ENCODE results near the gene CLASP2. TPM values are rescaled to one million over a fixed set of nuclear protein-coding genes. Genes with fewer than 3 reads are reported as not detected.
"Not testable (repeated sequence)": the region's sequence is repeated elsewhere in the genome, so short reads cannot be mapped to it uniquely, and the experiment has no call there.

Gene CLASP2
- total RNA-seq, 2 experiments from 2014 or later: 63.4 to 73.1 TPM

GRCh38 chr3:33467786-33468185 lies 250.3 kb downstream of the CLASP2 start:
- CTCF ChIA-PET: no interaction called here
- H3K9me3 ChIP-seq (ENCODE audit: control insufficient read depth in 1 of 2, insufficient read depth in 1 of 2, low read length in 2 of 2): peaks cover 0 to 7% of the 10 kb centered on the region in 2 experiments
- DNase-seq (no peak), ATAC-seq (ENCODE audit: poor library complexity) (no peak)
- Mint-ChIP-seq H3K27me3 (no peaks in the 10 kb centered on the region), H3K36me3 (ENCODE audit: low read depth) (peaks cover 34% of the 10 kb centered on the region), H3K4me1 (ENCODE audit: low read depth) (no peaks in the 10 kb centered on the region), H3K9me3 (peaks cover 2% of the 10 kb centered on the region), H3K27ac (no peak overlapping the region), H3K4me3 (no peak overlapping the region)
- H3K27ac ChIP-seq (ENCODE audit: low read depth in 1 of 2, low read length in 2 of 2): no peak overlapping the region
- POLR2A ChIA-PET: no interaction called here
- no peak for TF ChIP-seq CTCF (IDR thresholded peaks at IDR 0.05)
- intact Hi-C loops (cut with DNase I, micrococcal nuclease): no loop called here
- H3K27me3 ChIP-seq (ENCODE audit: control insufficient read depth in 1 of 2, insufficient read depth in 2 of 2, low read length in 2 of 2): no peaks in the 10 kb centered on the region
- no peak overlapping the region for H3K4me3 ChIP-seq (ENCODE audit: low read length)
- H3K36me3 ChIP-seq (ENCODE audit: insufficient read depth, low read length): no peaks in the 10 kb centered on the region
- no peaks in the 10 kb centered on the region for H3K4me1 ChIP-seq (ENCODE audit: insufficient read depth, low read length)

GRCh38 chr3:33461097-33461496 lies 257.0 kb downstream of the CLASP2 start:
- intact Hi-C loops (cut with DNase I, micrococcal nuclease): no loop called here
- POLR2A ChIA-PET: no interaction called here
- DNase-seq: no peak
- Histone ChIP-seq H3K27ac (ENCODE audit: low read depth in 1 of 2, low read length in 2 of 2) (no peak overlapping the region), H3K27me3 (ENCODE audit: control insufficient read depth in 1 of 2, insufficient read depth in 2 of 2, low read length in 2 of 2) (no peaks in the 10 kb centered on the region), H3K9me3 (ENCODE audit: control insufficient read depth in 1 of 2, insufficient read depth in 1 of 2, low read length in 2 of 2) (peaks cover 13 to 14% of the 10 kb centered on the region in 2 experiments), H3K4me3 (ENCODE audit: low read length) (no peak overlapping the region), H3K36me3 (ENCODE audit: insufficient read depth, low read length) (no peaks in the 10 kb centered on the region), H3K4me1 (ENCODE audit: insufficient read depth, low read length) (no peaks in the 10 kb centered on the region)
- Mint-ChIP-seq H3K4me1 (ENCODE audit: low read depth) (no peaks in the 10 kb centered on the region), H3K27ac (no peak overlapping the region), H3K27me3 (no peaks in the 10 kb centered on the region), H3K9me3 (peaks cover 7% of the 10 kb centered on the region), H3K36me3 (ENCODE audit: low read depth) (peaks cover 50% of the 10 kb centered on the region), H3K4me3 (no peak overlapping the region)
- TF ChIP-seq CTCF (IDR thresholded peaks at IDR 0.05): no peak
- CTCF ChIA-PET: no interaction called here
- ATAC-seq (ENCODE audit: poor library complexity): no peak

GRCh38 chr3:33459577-33459976 lies 258.5 kb downstream of the CLASP2 start:
- CTCF ChIA-PET; H3K4me3 Mint-ChIP-seq; H3K4me1 ChIP-seq (ENCODE audit: insufficient read depth, low read length); POLR2A ChIA-PET; H3K4me1 Mint-ChIP-seq (ENCODE audit: low read depth); H3K27me3 Mint-ChIP-seq; H3K27ac ChIP-seq (ENCODE audit: low read depth in 1 of 2, low read length in 2 of 2); H3K27me3 ChIP-seq (ENCODE audit: control insufficient read depth in 1 of 2, insufficient read depth in 2 of 2, low read length in 2 of 2); H3K4me3 ChIP-seq (ENCODE audit: low read length); DNase-seq; H3K27ac Mint-ChIP-seq; intact Hi-C loops (cut with DNase I, micrococcal nuclease); ATAC-seq (ENCODE audit: poor library complexity); H3K36me3 ChIP-seq (ENCODE audit: insufficient read depth, low read length): not testable (repeated sequence)
- H3K9me3 ChIP-seq (ENCODE audit: control insufficient read depth in 1 of 2, insufficient read depth in 1 of 2, low read length in 2 of 2): peaks cover 13 to 14% of the 10 kb centered on the region in 2 experiments
- peaks cover 43% of the 10 kb centered on the region for H3K36me3 Mint-ChIP-seq (ENCODE audit: low read depth)
- H3K9me3 Mint-ChIP-seq: peaks cover 11% of the 10 kb centered on the region

GRCh38 chr3:33458446-33458845 lies 259.6 kb downstream of the CLASP2 start:
- no peaks in the 10 kb centered on the region for H3K27me3 Mint-ChIP-seq
- H3K9me3 Mint-ChIP-seq: peaks cover 14% of the 10 kb centered on the region
- no peak overlapping the region for H3K27ac Mint-ChIP-seq
- CTCF ChIA-PET: no interaction called here
- no peaks in the 10 kb centered on the region for H3K4me1 Mint-ChIP-seq (ENCODE audit: low read depth)
- H3K36me3 Mint-ChIP-seq (ENCODE audit: low read depth): peaks cover 37% of the 10 kb centered on the region
- POLR2A ChIA-PET: no interaction called here
- intact Hi-C loops (cut with DNase I, micrococcal nuclease): no loop called here
- no peak for TF ChIP-seq CTCF (IDR thresholded peaks at IDR 0.05)
- peaks cover 14 to 16% of the 10 kb centered on the region in 2 experiments for H3K9me3 ChIP-seq (ENCODE audit: control insufficient read depth in 1 of 2, insufficient read depth in 1 of 2, low read length in 2 of 2)
- H3K27me3 ChIP-seq (ENCODE audit: control insufficient read depth in 1 of 2, insufficient read depth in 2 of 2, low read length in 2 of 2): no peaks in the 10 kb centered on the region
- H3K4me3 Mint-ChIP-seq: no peak overlapping the region
- ATAC-seq (ENCODE audit: poor library complexity) (no peak), DNase-seq (no peak)
- no peaks in the 10 kb centered on the region for H3K36me3 ChIP-seq (ENCODE audit: insufficient read depth, low read length)
- H3K4me1 ChIP-seq (ENCODE audit: insufficient read depth, low read length): no peaks in the 10 kb centered on the region
- H3K27ac ChIP-seq (ENCODE audit: low read depth in 1 of 2, low read length in 2 of 2): no peak overlapping the region
- H3K4me3 ChIP-seq (ENCODE audit: low read length): no peak overlapping the region

Measured in CD4-positive, alpha-beta T cell (primary cell).